NCI-H526 (cell line): ENCODE results near the gene HPSE.

Experiments
- DNase-seq, 2 experiments: peaks; one replicate each; lab custom pipeline; 2025; lab: John Stamatoyannopoulos, UW

The HPSE gene

DNA sequence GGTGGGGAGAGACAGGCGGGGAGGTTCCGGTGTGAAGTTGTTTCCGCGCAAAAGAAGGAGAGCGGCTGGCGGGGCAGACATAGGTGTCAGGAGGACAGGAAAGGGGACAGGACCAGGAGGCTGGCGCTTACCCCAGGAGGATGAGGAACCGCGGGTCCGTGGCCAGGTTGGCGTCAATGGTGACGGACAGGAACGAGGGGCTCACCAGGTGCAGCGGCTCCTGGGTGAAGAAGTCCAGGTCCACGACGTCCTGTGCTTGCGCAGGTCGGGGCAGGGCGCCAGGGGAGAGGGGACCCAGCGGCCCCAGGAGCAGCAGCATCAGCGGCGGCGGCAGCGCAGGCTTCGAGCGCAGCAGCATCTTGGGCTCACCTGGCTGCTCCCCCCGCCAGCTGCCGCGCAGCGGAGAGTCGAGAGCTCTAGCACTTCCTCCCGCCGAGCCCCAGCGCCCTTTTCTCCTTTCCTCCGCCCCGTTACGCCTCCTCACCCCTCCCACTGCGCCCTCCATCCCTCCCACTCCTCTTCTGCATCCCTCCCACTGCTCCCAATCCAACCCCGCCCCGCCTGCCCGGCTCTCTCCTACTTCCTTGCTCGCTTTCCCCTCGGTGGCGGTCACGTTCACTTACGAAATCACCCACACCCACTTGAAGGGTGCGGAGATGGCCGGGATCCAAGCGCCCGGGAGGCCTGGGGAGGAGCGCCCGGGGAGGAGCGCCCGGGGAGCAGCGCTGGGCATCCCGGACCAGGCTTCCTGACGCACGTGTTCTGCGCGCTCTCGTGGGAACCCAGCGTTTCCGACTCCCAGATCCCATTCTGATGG is at the start of gene HPSE:
HPSE (minus strand) TSS at position 424 of the 817 bp plus-strand sequence; CDS start at position 358, 66 bp downstream.
- peak; percentile 1 to 67 for DNase-seq

DNA sequence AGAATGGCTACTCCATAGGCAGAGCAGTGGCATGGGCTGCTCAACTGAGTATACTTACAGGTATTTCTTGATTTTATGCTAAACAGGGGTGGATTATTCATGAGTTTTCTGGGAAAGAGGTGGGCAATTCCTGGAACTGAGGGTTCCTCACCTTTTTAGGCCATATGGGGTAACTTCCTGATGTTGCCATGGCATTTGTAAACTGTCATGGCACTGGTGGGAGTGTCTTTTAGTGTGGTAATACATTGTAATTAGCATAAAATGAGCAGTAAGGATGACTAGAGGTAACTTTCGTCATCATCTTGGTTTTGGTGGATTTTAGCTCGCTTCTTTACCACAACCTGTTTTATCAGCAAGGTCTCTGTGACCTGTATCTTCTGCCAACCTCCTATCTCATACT is 48.2 kb upstream of the HPSE start:
- DNase-seq = no peak

DNA sequence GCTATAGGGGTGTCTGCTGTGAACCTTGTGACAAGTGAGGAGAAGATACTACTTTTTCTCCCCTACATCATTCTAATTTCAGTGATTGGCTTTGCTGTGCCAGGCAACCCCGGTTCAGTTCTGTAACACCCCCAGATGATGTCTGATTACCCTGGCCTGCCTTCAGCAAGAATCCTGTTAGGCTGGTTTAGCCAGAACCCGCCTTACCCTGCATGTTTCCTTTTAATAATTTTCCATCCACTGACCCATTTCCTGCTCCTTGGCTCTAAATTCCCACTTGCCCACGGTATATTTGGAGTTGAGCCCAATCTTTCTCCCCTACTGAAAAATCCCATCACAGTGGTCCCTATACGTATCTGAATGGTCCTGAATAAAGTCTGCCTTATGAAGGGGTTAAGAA is 46.5 kb upstream of the HPSE start:
- no peak for DNase-seq

- DNase-seq = peak in 1 of 2 experiments; percentile 1
These were observed 43.8 kb upstream of the HPSE start for GRCh38 chr4:83378419-83378818.

- no peak for DNase-seq
These were observed 38.3 kb upstream of the HPSE start for GRCh38 chr4:83372931-83373330.

- no peak for DNase-seq
These were observed 37.3 kb upstream of the HPSE start for GRCh38 chr4:83371936-83372335.

- DNase-seq = no peak
These were observed 36.6 kb upstream of the HPSE start for GRCh38 chr4:83371235-83371634.

- DNase-seq = no peak
These were observed 35.9 kb upstream of the HPSE start for GRCh38 chr4:83370640-83370906.

- no peak for DNase-seq
These were observed 35.4 kb upstream of the HPSE start for GRCh38 chr4:83369831-83370639.

DNA sequence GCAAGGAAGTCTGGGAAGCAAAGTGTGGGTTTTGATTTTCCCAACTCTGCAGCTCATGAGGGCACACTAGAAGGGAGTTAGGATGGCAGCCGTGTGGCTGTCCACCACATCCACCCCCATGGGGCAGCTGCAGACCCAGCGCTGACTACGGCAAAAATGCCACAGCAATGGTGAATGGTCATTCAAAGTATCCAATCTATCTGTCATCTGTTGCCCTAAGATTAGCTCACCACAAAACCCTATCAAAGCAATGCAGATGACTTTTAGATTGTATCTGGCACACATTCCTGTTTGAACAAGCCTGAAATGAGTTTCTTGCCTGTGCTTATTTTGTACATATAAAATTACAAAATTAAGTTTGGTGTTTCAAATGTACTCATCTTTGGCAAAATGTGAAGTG is 29.7 kb upstream of the HPSE start:
- no peak for DNase-seq

DNA sequence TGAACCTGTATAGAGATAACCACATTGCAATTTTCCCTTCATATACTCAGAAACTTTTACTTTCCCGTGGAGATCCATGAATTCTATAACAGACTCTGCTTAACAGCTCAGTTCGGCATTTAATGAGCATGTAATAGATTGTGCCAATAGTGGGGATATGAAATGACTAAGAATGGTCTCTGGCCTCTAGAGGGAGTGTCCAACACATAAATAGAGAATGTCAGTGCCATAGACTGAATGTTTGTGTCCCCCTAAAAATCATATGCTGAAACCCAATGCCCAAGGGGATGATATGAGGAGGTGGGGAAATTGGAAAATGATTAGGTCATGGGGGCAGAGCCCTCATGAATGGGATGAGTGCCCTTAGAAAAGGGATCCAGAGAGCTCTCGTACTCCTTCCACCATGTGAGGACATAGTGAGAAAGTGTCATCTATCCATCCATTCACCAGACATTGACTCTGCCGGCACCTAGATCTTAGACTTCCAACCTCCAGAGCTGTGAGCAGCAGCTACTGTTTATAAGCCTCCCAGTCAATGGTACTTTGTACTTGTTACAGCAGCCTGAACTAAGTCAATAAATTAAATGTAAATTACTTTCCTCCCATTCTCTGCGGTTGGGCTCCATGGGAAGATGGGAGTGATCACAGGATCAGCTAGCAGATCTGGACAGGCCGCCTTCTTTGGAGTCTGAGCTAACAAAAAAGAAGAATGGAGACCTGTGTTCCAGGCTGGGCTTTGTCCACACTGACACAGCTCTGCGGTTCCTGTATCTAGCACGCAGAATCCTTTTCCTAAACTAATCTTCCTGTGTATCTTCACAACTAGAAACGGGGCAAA is 28.1 kb upstream of the HPSE start:
- DNase-seq = peak; percentile 82 to 90

GRCh38 chr4:83361416-83362103 is 26.9 kb upstream of the HPSE start:
- DNase-seq = no peak

GRCh38 chr4:83360018-83360417 is 25.4 kb upstream of the HPSE start:
- DNase-seq = no peak

- DNase-seq = no peak
These were observed 23.8 kb upstream of the HPSE start for GRCh38 chr4:83358410-83358809.

DNA sequence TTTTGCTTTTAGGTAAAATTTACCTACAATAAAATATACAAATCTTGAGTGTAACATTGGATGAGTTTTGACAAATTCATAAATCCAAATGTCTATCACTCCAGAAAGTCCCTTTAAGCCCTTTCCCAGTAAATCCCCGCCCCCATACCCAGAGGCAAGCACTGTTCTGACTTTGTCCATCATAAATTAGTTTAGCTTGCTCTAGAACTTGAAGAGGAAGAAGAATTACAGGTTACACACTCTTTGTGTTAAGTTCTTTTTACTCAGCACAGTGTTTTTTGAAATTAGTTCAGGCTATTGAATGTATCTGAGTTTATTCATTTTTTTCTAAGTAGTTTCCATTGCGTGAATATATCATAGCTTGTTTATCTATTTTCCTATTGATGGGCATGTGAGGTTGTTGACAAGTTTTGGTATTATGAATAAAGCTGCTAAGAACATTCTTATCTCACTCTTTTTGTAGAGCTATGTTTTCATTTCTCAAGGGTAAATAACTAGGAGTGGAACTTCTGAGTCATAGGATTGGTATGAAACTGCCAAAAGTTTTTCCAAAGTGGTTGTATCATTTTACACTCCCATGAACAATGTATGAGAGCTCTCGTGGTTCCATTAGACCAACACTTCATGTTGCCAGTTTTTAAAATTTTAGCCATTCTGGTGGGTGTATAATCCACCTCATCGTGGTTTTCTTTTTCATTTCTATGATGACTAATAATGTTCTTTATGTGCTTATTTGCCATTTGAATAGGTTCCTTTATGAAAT is 22.4 kb upstream of the HPSE start:
- no peak for DNase-seq

- no peak for DNase-seq
These were observed 18.9 kb upstream of the HPSE start for GRCh38 chr4:83353516-83353915.

DNA sequence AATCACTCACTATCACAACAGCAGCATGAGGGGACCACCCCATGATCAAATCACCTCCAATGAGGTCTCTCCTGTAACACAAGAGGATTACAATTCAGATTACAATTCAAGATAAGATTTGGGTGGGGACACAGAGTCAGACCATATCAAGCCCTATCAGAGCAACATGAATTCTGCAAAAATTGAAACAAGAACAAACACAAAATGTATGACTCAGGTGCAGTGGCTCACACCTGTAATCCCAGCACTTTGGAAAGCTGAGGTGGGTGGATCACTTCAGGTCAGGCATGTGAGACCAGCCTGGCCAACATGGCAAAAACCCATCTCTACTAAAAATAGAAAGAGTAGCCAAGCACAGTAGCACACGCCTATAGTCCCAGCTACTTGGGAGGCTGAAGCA is 13.4 kb upstream of the HPSE start:
- no peak for DNase-seq

- DNase-seq = no peak
These were observed 7.8 kb upstream of the HPSE start for GRCh38 chr4:83342476-83342875.

- no peak for DNase-seq
These were observed 6.2 kb upstream of the HPSE start for GRCh38 chr4:83340692-83341343.

- DNase-seq = no peak
These were observed 4.9 kb upstream of the HPSE start for GRCh38 chr4:83339573-83339972.

DNA sequence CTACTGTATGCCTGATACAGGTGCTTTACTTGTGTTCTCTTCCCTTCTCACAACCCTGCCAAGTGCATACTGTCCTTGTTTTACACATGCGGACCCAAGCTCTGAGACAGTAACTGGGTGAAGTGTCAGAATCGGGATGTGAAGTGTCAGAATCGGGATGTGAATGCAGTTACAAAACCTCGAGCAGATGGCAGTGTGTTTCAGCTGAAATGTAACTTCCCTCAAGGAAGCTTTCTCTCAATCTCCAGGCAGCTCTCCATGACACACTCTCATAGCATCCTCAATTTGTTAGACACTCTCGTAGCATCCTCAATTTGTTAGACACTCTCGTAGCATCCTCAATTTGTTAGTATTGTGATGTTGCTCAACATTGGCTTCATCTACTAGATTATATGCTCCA is 1.1 kb upstream of the HPSE start:
- DNase-seq = peak in 1 of 2 experiments; percentile 0
